Neuronal stem cell (in vitro differentiated cells): ENCODE results near the gene DTNA.

Experiments used
- DNase-seq: peaks from one replicate; pipeline ENCODE4 v3.0.0-alpha.2; 2013; ENCODE audit warnings: low spot score
- H2AFZ ChIP-seq: one replicate; pipeline ENCODE4 v1.6.1; 2013; ENCODE audit warnings: mild to moderate bottlenecking, low read length, inconsistent platforms
- H2AK5ac ChIP-seq: 2 replicates; pipeline ENCODE4 v1.6.1; 2013; ENCODE audit warnings: low read depth, mild to moderate bottlenecking, inconsistent platforms, low read length, moderate library complexity, mixed read lengths
- H2BK120ac ChIP-seq: 2 replicates; pipeline ENCODE4 v1.6.1; 2013; ENCODE audit warnings: low read depth, mild to moderate bottlenecking, inconsistent platforms, low read length, moderate library complexity, mixed read lengths
- H2BK12ac ChIP-seq: one replicate; pipeline ENCODE4 v1.6.1; 2013; ENCODE audit warnings: low read length, inconsistent platforms
- H2BK15ac ChIP-seq: 2 replicates; pipeline ENCODE4 v1.6.1; 2013; ENCODE audit warnings: mild to moderate bottlenecking, low read length, inconsistent platforms, mixed read lengths
- H2BK5ac ChIP-seq: one replicate; pipeline ENCODE4 v1.6.1; 2013; ENCODE audit warnings: inconsistent platforms, mild to moderate bottlenecking, low read length, moderate library complexity
- H3K14ac ChIP-seq: one replicate; pipeline ENCODE4 v1.6.1; 2013; ENCODE audit warnings: low read length, inconsistent platforms
- H3K18ac ChIP-seq: 2 replicates; pipeline ENCODE4 v1.6.1; 2013; ENCODE audit warnings: low read length, inconsistent platforms
- H3K23ac ChIP-seq: 2 replicates; pipeline ENCODE4 v1.6.1; 2013; ENCODE audit warnings: low read depth, mild to moderate bottlenecking, mixed read lengths, low read length, inconsistent platforms; ENCODE audit not compliant: poor library complexity
- H3K27ac ChIP-seq: replicated peaks from 3 replicates; pipeline ENCODE4 v1.5.1; 2013; ENCODE audit warnings: low read length, inconsistent platforms
- H3K27me3 ChIP-seq, 3 experiments: 2 replicates each; pipeline ENCODE4 v1.6.1; 2013; ENCODE audit warnings: low read length in 3 of 3, mild to moderate bottlenecking in 2 of 3, inconsistent platforms in 1 of 3, low read depth in 1 of 3, mixed read lengths in 1 of 3, moderate library complexity in 1 of 3; ENCODE audit not compliant: control insufficient read depth in 3 of 3, insufficient read depth in 3 of 3
- H3K36me3 ChIP-seq, 2 donors: replicated peaks in 1 of 2; 2 replicates each; pipeline ENCODE4 v1.6.1; 2013; ENCODE audit warnings: low read length in 2 of 2; ENCODE audit not compliant: control insufficient read depth in 2 of 2, insufficient read depth in 2 of 2
- H3K4ac ChIP-seq: 2 replicates; pipeline ENCODE4 v1.6.1; 2013; ENCODE audit warnings: inconsistent platforms, mild to moderate bottlenecking, low read length, moderate library complexity
- H3K4me1 ChIP-seq, 2 donors: 1 replicate in 1 of 2; 2 replicates in 1 of 2; pipeline ENCODE4 v1.6.1; 2013; ENCODE audit warnings: low read length in 2 of 2, low read depth in 1 of 2; ENCODE audit not compliant: control insufficient read depth in 2 of 2, insufficient read depth in 1 of 2
- H3K4me2 ChIP-seq: one replicate; pipeline ENCODE4 v1.6.1; 2013; ENCODE audit warnings: mild to moderate bottlenecking, low read length, inconsistent platforms; ENCODE audit not compliant: insufficient read depth, poor library complexity, severe bottlenecking
- H3K4me3 ChIP-seq, 2 donors: 2 replicates each; pipeline ENCODE4 v1.5.1; 2013; ENCODE audit warnings: low read length in 2 of 2, mild to moderate bottlenecking in 2 of 2, inconsistent platforms in 1 of 2, moderate library complexity in 1 of 2
- H3K79me1 ChIP-seq: one replicate; pipeline ENCODE4 v1.6.1; 2013; ENCODE audit warnings: low read depth, mild to moderate bottlenecking, inconsistent platforms, low read length, moderate library complexity
- H3K9ac ChIP-seq: one replicate; pipeline ENCODE4 v1.6.1; 2013; ENCODE audit warnings: mild to moderate bottlenecking, low read depth, low read length, inconsistent platforms; ENCODE audit not compliant: poor library complexity
- H3K9me3 ChIP-seq, 2 donors: replicated peaks in 1 of 2; 2 replicates each; pipeline versions ENCODE3 to v1.6.1; 2013; ENCODE audit warnings: low read length in 2 of 2, mild to moderate bottlenecking in 2 of 2, inconsistent platforms in 1 of 2, low read depth in 1 of 2, mixed read lengths in 1 of 2, moderate library complexity in 1 of 2; ENCODE audit not compliant: control insufficient read depth in 2 of 2, insufficient read depth in 1 of 2
- H4K8ac ChIP-seq: one replicate; pipeline ENCODE4 v1.6.1; 2013; ENCODE audit warnings: low read depth, mild to moderate bottlenecking, inconsistent platforms, low read length, moderate library complexity
- H4K91ac ChIP-seq: one replicate; pipeline ENCODE4 v1.6.1; 2013; ENCODE audit warnings: low read length, low read depth, mild to moderate bottlenecking, inconsistent platforms; ENCODE audit not compliant: poor library complexity
- WGBS, 2 donors: extraction: QIAGEN DNeasy Blood & Tissue Kit; methylation state at CpG; one replicate each; pipeline ENCODE4 v1.1.7; 2013; ENCODE audit warnings: missing lambda C conversion rate in 2 of 2, mixed read lengths in 1 of 2; ENCODE audit not compliant: insufficient read length in 2 of 2, insufficient replicate concordance in 1 of 2; ENCODE audit errors: extremely low coverage in 2 of 2; 5-methylcytosine and 5-hydroxymethylcytosine counted together

The DTNA gene

DNA sequence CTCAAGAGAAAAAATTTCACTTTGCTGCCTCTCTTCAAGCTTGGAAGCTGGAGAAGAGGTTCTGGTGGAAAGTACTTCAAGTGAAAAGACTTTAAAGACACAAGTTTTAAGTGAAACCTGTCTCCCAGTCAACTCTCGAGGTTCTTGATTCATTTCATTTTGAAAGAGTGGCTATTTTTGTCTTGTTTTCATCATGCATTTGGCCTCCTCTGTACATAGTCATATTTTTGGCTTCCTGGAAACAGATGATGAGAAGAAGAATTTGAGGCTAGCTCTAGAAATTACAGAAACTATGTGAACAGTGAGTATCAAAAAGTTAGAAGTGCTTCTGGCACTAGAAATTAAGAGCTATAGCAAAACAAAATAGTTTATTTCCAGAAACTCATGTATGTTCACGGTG, 124.8 kb downstream of the DTNA start:
- Histone ChIP-seq H3K4me1 (no peaks in the 10 kb centered on the region), H2AK5ac (no peak overlapping the region), H3K9ac (no peak overlapping the region), H2BK12ac (no peak overlapping the region), H4K8ac (no peak overlapping the region), H3K9me3 (no peaks in the 10 kb centered on the region), H3K14ac (no peak overlapping the region), H3K79me1 (no peaks in the 10 kb centered on the region), H2AFZ (no peak overlapping the region), H3K23ac (no peak overlapping the region), H3K4me2 (no peak overlapping the region), H3K27me3 (no peaks in the 10 kb centered on the region), H2BK120ac (no peak overlapping the region), H2BK15ac (no peak overlapping the region), H3K27ac (no peak overlapping the region), H3K4ac (no peak overlapping the region), H4K91ac (no peak overlapping the region), H3K36me3 (peaks cover 0 to 1% of the 10 kb centered on the region in 2 donors), H3K4me3 (no peak overlapping the region), H3K18ac (no peak overlapping the region), H2BK5ac (no peak overlapping the region)
- no peak for DNase-seq
- no CpG with 5 or more reads among the region's 2 CpGs for WGBS, 2 donors

DNA sequence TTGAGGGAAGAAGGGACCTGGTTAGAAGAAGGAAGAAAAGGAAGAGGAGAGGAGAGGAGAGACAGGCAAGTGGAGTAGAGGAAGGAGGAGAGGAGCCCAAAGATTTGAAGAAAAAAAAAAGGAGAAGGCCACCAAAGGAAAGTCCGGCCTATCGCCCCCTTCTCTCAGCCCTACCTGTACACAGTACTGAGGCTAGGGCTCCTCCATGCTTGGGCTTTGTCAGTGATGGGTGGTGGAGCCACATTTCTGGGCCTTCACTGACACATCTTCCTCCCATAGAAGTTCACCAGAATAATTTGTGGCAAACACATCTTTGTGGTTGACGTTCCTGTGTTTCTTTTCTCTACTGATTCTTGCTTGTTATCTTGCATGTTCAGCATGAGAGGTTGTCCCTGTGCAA, 125.4 kb downstream of the DTNA start:
- no peak overlapping the region for H2AFZ ChIP-seq
- H3K9ac ChIP-seq: no peak overlapping the region
- H2AK5ac ChIP-seq: no peak overlapping the region
- H2BK15ac ChIP-seq: no peak overlapping the region
- H2BK120ac ChIP-seq: no peak overlapping the region
- H3K36me3 ChIP-seq: peaks cover 0 to 1% of the 10 kb centered on the region in 2 donors
- H3K4me3 ChIP-seq: no peak overlapping the region
- no peak overlapping the region for H3K14ac ChIP-seq
- H4K8ac ChIP-seq: no peak overlapping the region
- H2BK5ac ChIP-seq: no peak overlapping the region
- no peak for DNase-seq
- H3K27ac ChIP-seq: no peak overlapping the region
- H3K27me3 ChIP-seq: no peaks in the 10 kb centered on the region
- no peak overlapping the region for H3K23ac ChIP-seq
- no peaks in the 10 kb centered on the region for H3K9me3 ChIP-seq
- no peaks in the 10 kb centered on the region for H3K79me1 ChIP-seq
- no peaks in the 10 kb centered on the region for H3K4me1 ChIP-seq
- H4K91ac ChIP-seq: no peak overlapping the region
- H3K4ac ChIP-seq: no peak overlapping the region
- WGBS, 2 donors: no CpG with 5 or more reads among the region's 3 CpGs
- no peak overlapping the region for H2BK12ac ChIP-seq
- no peak overlapping the region for H3K18ac ChIP-seq
- H3K4me2 ChIP-seq: no peak overlapping the region

DNA sequence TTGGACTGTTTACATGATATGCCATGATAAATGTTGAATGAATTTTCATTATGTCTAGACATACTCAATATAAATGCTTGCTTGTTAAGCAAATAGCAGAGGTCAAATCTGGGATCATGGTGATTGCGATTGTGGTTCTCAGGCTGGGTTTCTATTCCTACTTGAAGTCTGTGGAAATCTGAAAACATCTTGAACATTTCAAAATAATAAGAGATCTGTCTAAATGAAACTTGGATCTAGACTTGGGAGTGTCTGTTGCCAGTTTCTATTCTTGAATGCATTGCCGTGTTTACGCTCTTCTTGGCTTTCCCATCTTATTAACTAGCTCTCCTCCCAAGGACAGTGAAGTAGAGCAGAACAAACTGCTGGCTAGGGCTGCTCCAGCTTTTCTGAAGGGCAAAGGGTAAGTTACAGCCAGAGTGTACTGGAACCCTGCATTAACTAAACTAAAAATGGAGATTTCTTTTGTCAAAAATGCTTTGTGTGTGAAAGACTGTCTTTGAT, 127.7 kb downstream of the DTNA start:
- no peaks in the 10 kb centered on the region for H3K4me1 ChIP-seq
- no peak overlapping the region for H3K9ac ChIP-seq
- H2BK120ac ChIP-seq: no peak overlapping the region
- H2BK12ac ChIP-seq: no peak overlapping the region
- H3K23ac ChIP-seq: no peak overlapping the region
- no peak overlapping the region for H4K91ac ChIP-seq
- no peak overlapping the region for H3K4me2 ChIP-seq
- no peak overlapping the region for H3K4ac ChIP-seq
- no CpG with 5 or more reads among the region's 3 CpGs for WGBS, 2 donors
- H3K14ac ChIP-seq: no peak overlapping the region
- H3K18ac ChIP-seq: no peak overlapping the region
- H3K27ac ChIP-seq: no peak overlapping the region
- no peak overlapping the region for H2AK5ac ChIP-seq
- no peaks in the 10 kb centered on the region for H3K27me3 ChIP-seq
- DNase-seq: no peak
- no peaks in the 10 kb centered on the region for H3K79me1 ChIP-seq
- peaks cover 0 to 1% of the 10 kb centered on the region in 2 donors for H3K36me3 ChIP-seq
- no peak overlapping the region for H4K8ac ChIP-seq
- peak overlapping the region; percentile 55 for H2AFZ ChIP-seq
- H2BK15ac ChIP-seq: no peak overlapping the region
- no peaks in the 10 kb centered on the region for H3K9me3 ChIP-seq
- no peak overlapping the region for H2BK5ac ChIP-seq
- H3K4me3 ChIP-seq: no peak overlapping the region

DNA sequence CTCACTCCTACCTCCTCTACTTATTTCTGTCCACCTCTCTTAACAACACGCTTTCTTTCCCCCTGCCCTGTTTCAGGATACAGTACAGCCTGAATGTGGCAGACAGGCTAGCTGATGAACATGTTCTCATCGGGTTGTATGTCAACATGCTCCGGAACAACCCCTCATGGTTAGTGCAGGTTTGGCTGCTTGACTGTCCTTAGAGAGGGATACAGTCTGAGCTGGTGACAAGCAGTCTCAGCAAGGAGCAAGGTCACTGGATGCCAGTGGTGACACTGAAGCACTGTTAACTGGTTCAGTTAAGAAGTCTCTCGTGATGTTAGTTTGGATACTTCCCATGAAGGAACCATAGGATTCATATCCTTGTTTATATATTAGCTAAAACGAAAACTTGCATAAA, 128.6 kb downstream of the DTNA start:
- Histone ChIP-seq H4K8ac (no peak overlapping the region), H3K36me3 (peaks cover 0 to 1% of the 10 kb centered on the region in 2 donors), H2BK15ac (no peak overlapping the region), H3K9ac (no peak overlapping the region), H3K14ac (no peak overlapping the region), H3K9me3 (peaks cover 0 to 4% of the 10 kb centered on the region in 2 donors), H2BK5ac (no peak overlapping the region), H3K4me2 (no peak overlapping the region), H2AK5ac (no peak overlapping the region), H3K4ac (no peak overlapping the region), H4K91ac (no peak overlapping the region), H3K23ac (no peak overlapping the region), H3K27me3 (no peaks in the 10 kb centered on the region), H3K4me3 (no peak overlapping the region), H2BK12ac (no peak overlapping the region), H2AFZ (peak overlapping the region; percentile 27), H3K18ac (no peak overlapping the region), H3K27ac (no peak overlapping the region), H3K4me1 (no peaks in the 10 kb centered on the region), H3K79me1 (no peaks in the 10 kb centered on the region), H2BK120ac (no peak overlapping the region)
- DNase-seq: no peak
- 100% methylated on average over 1 of the region's 5 CpGs; no CpG with 5 or more reads in 1 of the 2 donors for WGBS, 2 donors
